Measurements from ENCODE around the gene GPX4.

GPX4 gene

DNA sequence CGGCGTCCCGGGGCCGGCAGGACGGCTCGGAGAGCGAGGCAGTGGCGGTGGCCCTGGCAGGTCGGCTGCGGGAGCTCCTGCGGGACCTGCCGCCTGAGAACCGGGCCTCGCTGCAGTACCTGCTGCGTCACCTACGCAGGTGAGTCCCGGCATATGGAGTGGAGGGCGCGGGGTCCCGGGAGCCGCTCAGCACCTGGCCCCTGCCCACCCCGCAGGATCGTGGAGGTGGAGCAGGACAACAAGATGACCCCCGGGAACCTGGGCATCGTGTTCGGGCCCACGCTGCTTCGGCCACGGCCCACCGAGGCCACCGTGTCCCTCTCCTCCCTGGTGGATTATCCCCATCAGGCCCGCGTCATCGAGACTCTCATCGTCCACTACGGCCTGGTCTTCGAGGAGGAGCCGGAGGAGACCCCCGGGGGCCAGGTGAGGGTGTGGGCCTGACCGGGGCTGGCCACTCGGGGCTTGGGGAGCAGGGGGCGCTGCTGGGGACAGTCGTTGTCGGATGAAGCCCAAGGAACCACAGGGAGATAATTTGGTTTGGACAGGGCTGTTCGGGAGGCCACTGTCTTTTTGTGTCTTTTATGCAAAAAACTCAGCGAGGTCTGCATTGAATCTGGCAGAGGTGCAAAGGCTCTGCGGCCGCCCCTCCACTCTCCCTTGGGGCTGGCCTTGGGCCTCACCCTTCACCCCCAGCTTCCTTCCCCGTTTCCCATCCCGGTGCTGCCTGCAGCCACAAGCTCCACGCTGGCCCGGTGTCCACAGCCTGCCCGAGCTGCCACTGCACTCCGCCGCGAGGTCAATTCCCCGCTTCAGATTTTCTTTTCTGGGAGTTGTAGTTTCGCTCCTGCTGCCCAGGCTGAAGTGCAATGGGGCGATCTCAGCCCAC, 20.6 kb upstream of the GPX4 start:
- POLR2A ChIA-PET = interaction anchor here (0.6 to 1.7 kb wide), 2 partner anchors 11 to 48 kb away, joined by 3 to 5 read pairs; no protein-coding TSS in a partner anchor
- CTCF ChIA-PET = interaction anchor here (1.3 kb wide), 1 partner anchor 10 kb away, joined by 3 read pairs; no protein-coding TSS in a partner anchor

DNA sequence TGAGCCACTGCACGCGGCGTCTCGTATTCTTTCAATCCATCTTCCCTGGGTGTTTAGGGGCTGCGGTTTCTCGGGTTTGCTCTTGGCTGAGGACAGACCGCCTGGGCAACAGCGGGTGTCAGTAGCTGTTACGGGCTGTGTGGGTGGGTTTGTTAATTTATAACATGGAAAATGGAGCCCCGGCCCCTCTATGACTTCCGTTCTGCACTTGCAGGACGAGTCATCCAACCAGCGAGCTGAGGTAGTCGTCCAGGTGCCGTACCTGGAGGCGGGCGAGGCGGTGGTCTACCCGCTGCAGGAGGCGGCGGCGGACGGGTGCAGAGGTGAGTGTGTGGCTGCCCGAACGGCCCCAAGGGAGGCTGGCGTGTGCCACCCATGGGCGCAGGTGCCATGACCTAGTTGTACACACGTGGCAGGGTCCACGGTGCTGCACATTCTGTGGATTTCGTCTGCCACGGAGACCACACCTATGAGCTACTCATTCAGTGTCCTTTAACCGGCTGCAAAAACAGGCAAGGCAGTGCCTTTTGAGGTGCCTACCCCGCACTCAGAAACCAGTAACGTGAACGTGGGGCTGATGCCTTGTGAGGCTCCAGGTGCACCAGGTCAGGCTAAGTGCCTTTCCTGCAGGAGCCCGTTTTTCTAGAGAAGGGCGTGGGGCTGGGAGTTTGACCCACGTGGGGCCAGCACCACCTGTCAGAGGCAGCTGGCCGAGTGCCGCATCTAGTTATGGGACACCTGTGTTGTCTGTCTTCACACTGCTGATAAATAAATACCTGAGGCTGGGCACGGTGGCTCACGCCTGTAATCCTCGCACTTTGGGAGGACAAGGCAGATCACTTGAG, 19.5 kb upstream of the GPX4 start:
- ChIA-PET CTCF (interaction anchor here (0.5 to 1.7 kb wide), 3 partner anchors 10 to 104 kb away, joined by 3 to 5 read pairs (median 3); partner anchors contain the start of gene ARHGAP45), POLR2A (interaction anchor here (0.7 to 1.7 kb wide), 2 partner anchors 8 to 10 kb away, joined by 4 to 5 read pairs; no protein-coding TSS in a partner anchor)
- no peak overlapping the region for H3K4me3 ChIP-seq (ENCODE audit: low read depth, low read length)
- TF ChIP-seq, protein P1, sequence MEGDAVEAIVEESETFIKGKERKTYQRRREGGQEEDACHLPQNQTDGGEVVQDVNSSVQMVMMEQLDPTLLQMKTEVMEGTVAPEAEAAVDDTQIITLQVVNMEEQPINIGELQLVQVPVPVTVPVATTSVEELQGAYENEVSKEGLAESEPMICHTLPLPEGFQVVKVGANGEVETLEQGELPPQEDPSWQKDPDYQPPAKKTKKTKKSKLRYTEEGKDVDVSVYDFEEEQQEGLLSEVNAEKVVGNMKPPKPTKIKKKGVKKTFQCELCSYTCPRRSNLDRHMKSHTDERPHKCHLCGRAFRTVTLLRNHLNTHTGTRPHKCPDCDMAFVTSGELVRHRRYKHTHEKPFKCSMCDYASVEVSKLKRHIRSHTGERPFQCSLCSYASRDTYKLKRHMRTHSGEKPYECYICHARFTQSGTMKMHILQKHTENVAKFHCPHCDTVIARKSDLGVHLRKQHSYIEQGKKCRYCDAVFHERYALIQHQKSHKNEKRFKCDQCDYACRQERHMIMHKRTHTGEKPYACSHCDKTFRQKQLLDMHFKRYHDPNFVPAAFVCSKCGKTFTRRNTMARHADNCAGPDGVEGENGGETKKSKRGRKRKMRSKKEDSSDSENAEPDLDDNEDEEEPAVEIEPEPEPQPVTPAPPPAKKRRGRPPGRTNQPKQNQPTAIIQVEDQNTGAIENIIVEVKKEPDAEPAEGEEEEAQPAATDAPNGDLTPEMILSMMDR (IDR thresholded peaks at IDR 0.05; ENCODE audit: insufficient read depth, low read length, missing control alignments) = no peak
- no peak for DNase-seq (ENCODE audit: low read depth, low spot score)

More for the DNA sequence above, 20.6 kb upstream of the GPX4 start:
- DNase-seq (ENCODE audit: low read depth, low spot score) = no peak
- H3K4me3 ChIP-seq (ENCODE audit: low read depth, low read length) = no peak overlapping the region
- TF ChIP-seq, protein P1 (IDR thresholded peaks at IDR 0.05; ENCODE audit: insufficient read depth, low read length, missing control alignments) = no peak

DNA sequence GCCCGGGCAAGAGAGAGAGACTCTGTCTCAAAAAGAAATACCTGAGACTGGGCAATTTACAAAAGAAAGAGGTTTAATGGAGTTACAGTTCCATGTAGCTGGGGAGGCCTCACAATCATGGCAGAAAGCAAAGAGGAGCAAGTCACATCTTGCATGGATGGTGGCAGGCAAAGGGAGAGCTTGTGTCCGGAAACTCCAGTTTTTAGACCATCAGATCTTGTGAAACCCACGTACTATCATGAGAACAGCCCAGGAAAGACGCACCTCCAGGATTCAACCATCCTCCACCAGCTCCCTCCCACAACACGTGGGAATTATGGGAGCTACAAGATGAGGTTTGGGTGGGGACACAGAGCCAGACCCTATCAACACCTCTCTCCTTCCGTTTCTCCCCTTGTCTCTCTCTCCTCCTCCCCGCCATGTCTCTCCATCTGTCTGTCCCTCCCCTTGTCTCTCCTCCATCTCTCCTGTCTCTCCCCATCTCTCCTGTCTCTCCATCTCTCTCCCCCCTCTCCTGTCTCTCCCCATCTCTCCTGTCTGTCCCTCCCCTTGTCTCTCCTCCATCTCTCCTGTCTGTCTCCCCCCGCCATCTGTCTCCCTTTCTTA, 18.6 kb upstream of the GPX4 start:
- POLR2A ChIA-PET = interaction anchor here (0.6 to 1.8 kb wide), 4 partner anchors 9 to 1245 kb away, joined by 3 to 6 read pairs (median 4); partner anchors contain the start of gene CNN2
- no peak overlapping the region for H3K4me3 ChIP-seq (ENCODE audit: low read depth, low read length)
- TF ChIP-seq, protein P1 (IDR thresholded peaks at IDR 0.05; ENCODE audit: insufficient read depth, low read length, missing control alignments) = no peak
- no peak for DNase-seq (ENCODE audit: low read depth, low spot score)
- CTCF ChIA-PET = interaction anchor here (0.9 to 1.7 kb wide), 4 partner anchors 9 to 109 kb away, joined by 3 to 5 read pairs (median 3); partner anchors contain the start of gene ARHGAP45

DNA sequence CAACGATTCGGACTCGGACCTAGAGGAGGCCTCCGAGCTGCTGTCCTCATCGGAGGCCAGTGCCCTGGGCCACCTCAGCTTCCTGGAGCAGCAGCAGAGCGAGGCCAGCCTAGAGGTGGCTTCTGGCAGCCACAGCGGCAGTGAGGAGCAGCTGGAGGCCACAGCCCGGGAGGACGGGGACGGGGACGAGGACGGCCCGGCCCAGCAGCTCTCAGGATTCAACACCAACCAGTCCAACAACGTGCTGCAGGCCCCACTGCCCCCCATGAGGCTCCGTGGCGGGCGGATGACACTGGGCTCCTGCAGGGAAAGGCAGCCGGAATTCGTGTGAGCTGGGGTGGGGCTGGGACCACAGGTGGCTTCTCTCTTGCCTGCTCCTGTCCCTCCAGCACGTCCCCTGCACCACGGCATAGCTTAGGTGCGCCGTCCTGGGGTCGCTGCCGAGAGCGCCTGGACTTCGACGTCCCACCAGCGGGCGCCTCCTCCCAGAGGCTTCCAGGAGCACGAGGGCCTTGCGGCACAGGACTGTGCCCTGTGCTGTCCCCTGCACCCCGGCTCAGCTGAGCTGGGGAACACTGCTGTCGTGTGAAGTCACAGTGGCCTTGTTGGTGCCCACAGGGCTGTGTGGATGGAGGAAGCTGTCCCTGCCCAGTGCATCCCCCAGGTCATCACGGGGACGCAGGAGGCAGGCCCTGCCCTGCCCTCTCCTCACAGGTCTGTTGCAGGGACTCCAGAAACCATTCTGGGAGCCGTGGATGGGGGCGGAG, 17.9 kb upstream of the GPX4 start:
- CTCF ChIA-PET = interaction anchor here (0.9 to 1.7 kb wide), 3 partner anchors 19 to 109 kb away, joined by 3 to 5 read pairs (median 3); partner anchors contain the start of gene ARHGAP45
- H3K4me3 ChIP-seq (ENCODE audit: low read depth, low read length) = no peak overlapping the region
- POLR2A ChIA-PET = interaction anchor here (0.6 to 1.8 kb wide), 4 partner anchors 13 to 64 kb away, joined by 3 to 6 read pairs (median 4); partner anchors contain the start of genes CNN2 and RNU6-2

GRCh38 chr19:1086613-1087012, 17.2 kb upstream of the GPX4 start:
- TF ChIP-seq, protein P1 (IDR thresholded peaks at IDR 0.05; ENCODE audit: insufficient read depth, low read length, missing control alignments) = no peak
- H3K4me3 ChIP-seq (ENCODE audit: low read depth, low read length) = no peak overlapping the region
- ChIA-PET CTCF (no interaction called here), POLR2A (interaction anchor here (0.6 to 1.8 kb wide), 3 partner anchors 14 to 65 kb away, joined by 3 to 6 read pairs (median 4); partner anchors contain the start of genes CNN2 and RNU6-2)
- no peak for DNase-seq (ENCODE audit: low read depth, low spot score)

More for the DNA sequence above, 17.9 kb upstream of the GPX4 start:
- no peak for DNase-seq (ENCODE audit: low read depth, low spot score)
- TF ChIP-seq, protein P1 (IDR thresholded peaks at IDR 0.05; ENCODE audit: insufficient read depth, low read length, missing control alignments) = no peak

Data from AG04449 (cell line).